Right lobe of liver (tissue), 4 donors: Measurements from ENCODE around the gene PIGR.

Experiments
- CTCF ChIP-seq, 4 donors: fragments of 200-600 bp in 3 of 4; fragments of 450-650 bp in 1 of 4; IDR thresholded peaks; one replicate each; pipeline versions ENCODE4 v1.5.1 to v1.8.0; 2016 to 2022; ENCODE audit warnings: antibody characterized with exemption in 4 of 4, mild to moderate bottlenecking in 2 of 4
- POLR2A ChIP-seq: fragments of 450-650 bp; IDR thresholded peaks from one replicate; pipeline ENCODE4 v1.6.1; 2017; ENCODE audit warnings: antibody characterized with exemption, mild to moderate bottlenecking
- donor health status: DM: no; HTN: no; CAD: no.
- donor health status: DM: no; HTN: no; CAD: no.
- donor health status: DM: no; HTN: yes; CAD: no.

GRCh38 chr1:206985162-206985749 is 39.0 kb upstream of the PIGR start:
- TF ChIP-seq CTCF (IDR thresholded peaks at IDR 0.05) (no peak), POLR2A (no peak)
